Osteoblast (primary cell): ENCODE results near the gene S100A10. TPM values are rescaled to one million over a fixed set of nuclear protein-coding genes. Genes with fewer than 3 reads are reported as not detected.
A peak's percentile ranks its signal among the peaks of the same experiment; 100 is the strongest.

Source experiments
- DNase-seq: peaks from one replicate; pipeline ENCODE4 v3.0.0; 2011; ENCODE audit warnings: low spot score, mixed read lengths; ENCODE audit not compliant: insufficient read length; ENCODE audit errors: missing footprints
- H2AFZ ChIP-seq: 2 replicates; pipeline ENCODE4 v1.6.0; 2011; ENCODE audit warnings: mild to moderate bottlenecking, low read length
- H3K27ac ChIP-seq: 2 replicates; pipeline ENCODE4 v1.5.1; 2011; ENCODE audit warnings: mild to moderate bottlenecking, low read depth, low read length, moderate library complexity
- H3K27me3 ChIP-seq: 2 replicates; pipeline ENCODE4 v1.6.0; 2012; ENCODE audit warnings: mild to moderate bottlenecking, control low read depth, inconsistent platforms, low read length, moderate library complexity; ENCODE audit not compliant: insufficient read depth
- H3K36me3 ChIP-seq: 2 replicates; pipeline ENCODE4 v1.5.1; 2011; ENCODE audit warnings: mild to moderate bottlenecking, low read length, control low read depth, moderate library complexity; ENCODE audit not compliant: insufficient read depth
- H3K4me1 ChIP-seq: 2 replicates; pipeline ENCODE4 v1.5.1; 2011; ENCODE audit warnings: mild to moderate bottlenecking, low read length, control low read depth, moderate library complexity; ENCODE audit not compliant: insufficient read depth
- H3K4me2 ChIP-seq: 2 replicates; pipeline ENCODE4 v1.6.0; 2011; ENCODE audit warnings: mild to moderate bottlenecking, low read length; ENCODE audit not compliant: insufficient read depth
- H3K4me3 ChIP-seq: fragments of 200-600 bp; sonication (generic); 3 replicates; pipeline ENCODE4 v1.5.1; 2012; ENCODE audit warnings: mild to moderate bottlenecking, low read length, inconsistent platforms; ENCODE audit not compliant: insufficient read depth
- H3K79me2 ChIP-seq: 2 replicates; pipeline ENCODE4 v1.6.0; 2012; ENCODE audit warnings: mild to moderate bottlenecking, low read length, control low read depth, inconsistent platforms; ENCODE audit not compliant: insufficient read depth
- H3K9me3 ChIP-seq: 2 replicates; pipeline ENCODE4 v1.5.1; 2011; ENCODE audit warnings: low read depth, low read length, control low read depth
- H4K20me1 ChIP-seq: 2 replicates; pipeline ENCODE4 v1.6.0; 2012; ENCODE audit warnings: mild to moderate bottlenecking, low read length, control low read depth; ENCODE audit not compliant: insufficient read depth
- total RNA-seq: library from RNA; depleted of rRNA; stranded (reverse); fragments of >200 nt; gene quantifications from 2 replicates; pipeline ENCODE4 v1.2.3, GENCODE V29; 2012
- TF ChIP-seq, protein P1 (sequence below): IDR thresholded peaks from 2 replicates; pipeline ENCODE4 v1.5.1; 2011; ENCODE audit warnings: mild to moderate bottlenecking, low read depth, low read length, moderate library complexity; ENCODE audit errors: extremely low read depth

S100A10 gene
- total RNA-seq, 1 donor: 116 TPM

DNA sequence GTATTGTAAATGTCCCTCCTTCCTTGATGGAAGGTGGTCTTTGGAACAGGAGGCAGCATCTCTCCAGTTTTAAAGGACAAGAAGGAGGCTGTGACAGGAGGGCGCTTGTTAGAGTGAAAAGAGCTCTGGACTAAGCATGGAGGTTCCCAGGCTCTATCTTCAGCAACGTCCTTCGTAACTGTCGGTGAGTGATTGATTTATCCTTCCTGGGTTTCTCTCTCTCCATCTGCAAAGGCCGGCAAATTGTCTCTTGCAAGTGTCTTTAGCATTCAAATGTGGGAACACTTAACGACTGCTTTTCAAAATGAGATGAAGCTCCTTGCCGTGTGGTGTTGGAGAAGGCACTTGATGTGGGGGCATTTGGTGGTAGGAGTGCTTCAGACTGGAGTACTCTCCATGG, 27.9 kb upstream of the S100A10 start:
- no peak for DNase-seq
- Histone ChIP-seq H3K9me3 (no peaks in the 10 kb centered on the region), H3K27me3 (peaks cover 41% of the 10 kb centered on the region), H3K4me3 (no peak overlapping the region), H3K79me2 (no peaks in the 10 kb centered on the region), H3K4me2 (no peak overlapping the region), H2AFZ (no peak overlapping the region), H3K4me1 (no peaks in the 10 kb centered on the region), H4K20me1 (no peaks in the 10 kb centered on the region), H3K27ac (no peak overlapping the region), H3K36me3 (no peaks in the 10 kb centered on the region)
- TF ChIP-seq, protein P1, sequence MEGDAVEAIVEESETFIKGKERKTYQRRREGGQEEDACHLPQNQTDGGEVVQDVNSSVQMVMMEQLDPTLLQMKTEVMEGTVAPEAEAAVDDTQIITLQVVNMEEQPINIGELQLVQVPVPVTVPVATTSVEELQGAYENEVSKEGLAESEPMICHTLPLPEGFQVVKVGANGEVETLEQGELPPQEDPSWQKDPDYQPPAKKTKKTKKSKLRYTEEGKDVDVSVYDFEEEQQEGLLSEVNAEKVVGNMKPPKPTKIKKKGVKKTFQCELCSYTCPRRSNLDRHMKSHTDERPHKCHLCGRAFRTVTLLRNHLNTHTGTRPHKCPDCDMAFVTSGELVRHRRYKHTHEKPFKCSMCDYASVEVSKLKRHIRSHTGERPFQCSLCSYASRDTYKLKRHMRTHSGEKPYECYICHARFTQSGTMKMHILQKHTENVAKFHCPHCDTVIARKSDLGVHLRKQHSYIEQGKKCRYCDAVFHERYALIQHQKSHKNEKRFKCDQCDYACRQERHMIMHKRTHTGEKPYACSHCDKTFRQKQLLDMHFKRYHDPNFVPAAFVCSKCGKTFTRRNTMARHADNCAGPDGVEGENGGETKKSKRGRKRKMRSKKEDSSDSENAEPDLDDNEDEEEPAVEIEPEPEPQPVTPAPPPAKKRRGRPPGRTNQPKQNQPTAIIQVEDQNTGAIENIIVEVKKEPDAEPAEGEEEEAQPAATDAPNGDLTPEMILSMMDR: no peak

DNA sequence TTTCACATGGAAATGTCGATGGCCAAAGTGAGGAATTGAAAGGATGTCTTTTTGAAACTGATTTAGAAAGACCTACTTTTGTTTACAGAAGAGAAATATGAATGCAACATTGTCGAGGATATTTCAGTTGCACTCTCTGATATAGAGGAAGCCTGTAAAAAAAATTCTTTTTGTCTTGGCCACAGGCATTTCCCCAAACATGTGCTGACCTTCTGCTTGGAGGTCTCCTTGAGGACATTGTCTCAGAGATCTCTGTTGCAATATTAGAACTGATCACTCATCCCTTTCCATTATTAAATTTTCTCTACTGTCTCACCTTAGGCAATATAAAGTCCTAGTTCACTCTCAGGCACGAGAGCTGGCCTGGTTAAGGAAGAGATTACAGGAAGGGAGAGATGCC, 27.2 kb upstream of the S100A10 start:
- Histone ChIP-seq H3K4me3 (no peak overlapping the region), H3K27ac (no peak overlapping the region), H2AFZ (no peak overlapping the region), H3K36me3 (no peaks in the 10 kb centered on the region), H3K4me1 (no peaks in the 10 kb centered on the region), H3K79me2 (no peaks in the 10 kb centered on the region), H3K4me2 (no peak overlapping the region), H3K9me3 (no peaks in the 10 kb centered on the region), H4K20me1 (no peaks in the 10 kb centered on the region), H3K27me3 (peaks cover 41% of the 10 kb centered on the region)
- TF ChIP-seq, protein P1: no peak
- no peak for DNase-seq

DNA sequence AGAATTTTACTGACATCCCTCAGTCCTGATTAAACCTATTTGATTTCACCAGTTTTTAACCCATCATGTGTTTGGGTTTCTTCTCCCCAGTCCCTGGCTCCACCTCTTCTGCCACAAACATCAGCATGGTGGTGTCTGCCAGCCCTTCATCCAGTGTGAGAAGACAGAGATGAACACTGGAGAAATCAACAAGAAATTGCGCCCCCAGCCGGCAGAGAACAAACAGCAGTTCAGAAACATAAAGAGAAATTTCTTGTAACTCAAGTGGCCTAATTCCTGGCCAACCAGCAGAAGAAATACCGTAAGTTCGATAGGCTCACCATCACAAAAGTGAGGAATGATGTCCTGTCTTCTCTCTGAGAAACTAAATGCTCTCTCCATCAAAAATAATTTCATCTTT, 24.9 kb upstream of the S100A10 start:
- no peak overlapping the region for H3K4me3 ChIP-seq
- no peak for DNase-seq
- no peaks in the 10 kb centered on the region for H3K36me3 ChIP-seq
- no peaks in the 10 kb centered on the region for H3K79me2 ChIP-seq
- no peak overlapping the region for H2AFZ ChIP-seq
- H3K9me3 ChIP-seq: no peaks in the 10 kb centered on the region
- TF ChIP-seq, protein P1: peak; percentile 60
- no peaks in the 10 kb centered on the region for H3K4me1 ChIP-seq
- H4K20me1 ChIP-seq: no peaks in the 10 kb centered on the region
- no peak overlapping the region for H3K4me2 ChIP-seq
- H3K27me3 ChIP-seq: peaks cover 31% of the 10 kb centered on the region
- no peak overlapping the region for H3K27ac ChIP-seq

DNA sequence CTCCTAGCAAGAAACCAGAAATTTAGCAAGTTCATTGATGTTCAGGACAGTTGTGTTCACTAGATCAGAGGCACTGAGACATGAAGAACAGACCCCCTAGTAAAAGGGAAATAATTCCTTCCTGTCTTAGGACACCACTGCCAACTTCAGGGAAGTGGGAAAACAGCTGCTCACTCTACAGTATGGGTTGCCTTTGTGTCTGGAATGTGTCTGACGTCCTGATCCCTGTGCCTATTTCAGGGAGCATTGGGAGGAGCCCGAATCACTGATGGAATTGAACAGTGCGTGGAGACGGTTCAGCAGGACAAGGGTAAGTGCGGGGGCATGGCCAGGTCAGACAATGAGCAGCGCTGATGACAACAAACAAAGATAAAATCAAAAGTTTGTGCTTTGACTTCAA, 22.1 kb upstream of the S100A10 start:
- Histone ChIP-seq H3K9me3 (no peaks in the 10 kb centered on the region), H3K79me2 (no peaks in the 10 kb centered on the region), H3K27me3 (peaks cover 14% of the 10 kb centered on the region), H3K4me2 (no peak overlapping the region), H4K20me1 (no peaks in the 10 kb centered on the region), H3K27ac (no peak overlapping the region), H2AFZ (no peak overlapping the region), H3K36me3 (no peaks in the 10 kb centered on the region), H3K4me3 (no peak overlapping the region), H3K4me1 (no peaks in the 10 kb centered on the region)
- TF ChIP-seq, protein P1: no peak
- no peak for DNase-seq
